KMS-11 (cell line): ENCODE measurements around the gene PKD1L1.

Experiments
- H2AFZ ChIP-seq: fragments of 200-600 bp; sonication (generic); 2 replicates; pipeline ENCODE4 v1.6.1; 2016; ENCODE audit warnings: antibody characterized with exemption, mixed run types, low read depth
- H3K27ac ChIP-seq: fragments of 200-600 bp; sonication (generic); 2 replicates; pipeline ENCODE4 v1.6.1; 2016; ENCODE audit warnings: mild to moderate bottlenecking, mixed run types
- H3K27me3 ChIP-seq: fragments of 200-600 bp; sonication (generic); 2 replicates; pipeline ENCODE4 v1.6.1; 2017; ENCODE audit warnings: mild to moderate bottlenecking, low read depth, mixed run types, moderate library complexity; ENCODE audit not compliant: insufficient read depth
- H3K36me3 ChIP-seq: fragments of 200-600 bp; sonication (generic); 2 replicates; pipeline ENCODE4 v1.6.1; 2017; ENCODE audit warnings: mild to moderate bottlenecking, mixed run types; ENCODE audit not compliant: insufficient read depth
- H3K4me1 ChIP-seq: fragments of 200-600 bp; sonication (generic); 2 replicates; pipeline ENCODE4 v1.6.1; 2016; ENCODE audit warnings: mild to moderate bottlenecking, low read depth, mixed run types; ENCODE audit not compliant: poor library complexity, severe bottlenecking
- H3K4me2 ChIP-seq: fragments of 200-600 bp; sonication (generic); 2 replicates; pipeline ENCODE4 v1.7.0; 2016; ENCODE audit warnings: mild to moderate bottlenecking, mixed run types
- H3K4me3 ChIP-seq: fragments of 200-600 bp; sonication (generic); IDR thresholded peaks from 2 replicates; pipeline ENCODE4 v1.6.1; 2017; ENCODE audit warnings: low read depth, low read length, mixed read lengths; ENCODE audit not compliant: insufficient read depth
- H3K79me2 ChIP-seq: fragments of 200-600 bp; sonication (generic); 2 replicates; pipeline ENCODE4 v1.6.1; 2016; ENCODE audit warnings: low read depth, mixed run types; ENCODE audit not compliant: insufficient read depth
- H3K9ac ChIP-seq: fragments of 200-600 bp; sonication (generic); 2 replicates; pipeline ENCODE4 v1.6.1; 2016; ENCODE audit warnings: mild to moderate bottlenecking, mixed run types
- H4K20me1 ChIP-seq: fragments of 200-600 bp; sonication (generic); 2 replicates; pipeline ENCODE4 v1.6.1; 2016; ENCODE audit warnings: mild to moderate bottlenecking, mixed run types; ENCODE audit not compliant: insufficient read depth
- CTCF ChIP-seq: fragments of 200-600 bp; sonication (generic); conservative IDR thresholded peaks from 2 replicates; pipeline ENCODE4 v1.6.1; 2017; ENCODE audit warnings: low read depth, mild to moderate bottlenecking, antibody characterized with exemption, low read length, moderate library complexity, mixed read lengths

Gene PKD1L1

GRCh38 chr7:47915616-47915976 lies 32.7 kb downstream of the PKD1L1 start:
- Histone ChIP-seq H3K79me2 (no peaks in the 10 kb centered on the region), H3K27me3 (no peaks in the 10 kb centered on the region), H3K4me1 (no peaks in the 10 kb centered on the region), H4K20me1 (no peaks in the 10 kb centered on the region), H3K4me3 (no peak overlapping the region), H3K4me2 (no peak overlapping the region), H3K9ac (no peak overlapping the region), H3K36me3 (no peaks in the 10 kb centered on the region), H3K27ac (no peak overlapping the region), H2AFZ (no peak overlapping the region)
- TF ChIP-seq CTCF = no peak

- Histone ChIP-seq H3K4me1 (no peaks in the 10 kb centered on the region), H3K27ac (no peak overlapping the region), H3K4me2 (no peak overlapping the region), H3K79me2 (no peaks in the 10 kb centered on the region), H3K9ac (no peak overlapping the region), H3K4me3 (no peak overlapping the region), H3K27me3 (no peaks in the 10 kb centered on the region), H4K20me1 (no peaks in the 10 kb centered on the region), H3K36me3 (no peaks in the 10 kb centered on the region), H2AFZ (no peak overlapping the region)
- TF ChIP-seq CTCF = no peak
Observed at GRCh38 chr7:47914717-47915615, 33.3 kb downstream of the PKD1L1 start.

GRCh38 chr7:47912332-47912731 lies 35.9 kb downstream of the PKD1L1 start:
- no peak for TF ChIP-seq CTCF
- H3K4me2 ChIP-seq = no peak overlapping the region
- H3K27ac ChIP-seq = no peak overlapping the region
- H3K4me3 ChIP-seq = no peak overlapping the region
- H4K20me1 ChIP-seq = no peaks in the 10 kb centered on the region
- H3K36me3 ChIP-seq = no peaks in the 10 kb centered on the region
- no peak overlapping the region for H2AFZ ChIP-seq
- no peaks in the 10 kb centered on the region for H3K27me3 ChIP-seq
- no peaks in the 10 kb centered on the region for H3K79me2 ChIP-seq
- no peak overlapping the region for H3K9ac ChIP-seq
- H3K4me1 ChIP-seq = no peaks in the 10 kb centered on the region

DNA sequence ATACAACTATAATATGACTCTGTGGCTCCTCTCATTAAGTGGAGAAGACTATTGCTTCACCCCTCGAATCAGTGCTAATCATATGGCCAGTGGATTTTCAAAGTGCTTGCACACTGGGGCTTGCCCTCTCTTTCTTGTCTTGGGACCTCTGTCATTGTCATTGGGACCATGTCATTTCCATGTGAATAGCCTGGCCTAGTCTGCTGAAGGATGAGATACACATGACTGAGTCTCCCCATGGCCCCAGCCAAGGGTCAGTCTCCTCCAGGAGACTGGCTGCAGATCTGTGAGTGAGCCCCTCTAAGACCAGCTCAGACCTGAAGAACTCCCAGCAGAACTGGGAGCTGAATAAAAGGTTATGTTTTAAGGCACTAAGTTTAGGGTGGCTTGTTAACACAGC lies 39.5 kb downstream of the PKD1L1 start:
- Histone ChIP-seq H3K9ac (no peak overlapping the region), H3K4me1 (no peaks in the 10 kb centered on the region), H3K79me2 (no peaks in the 10 kb centered on the region), H3K27ac (no peak overlapping the region), H2AFZ (no peak overlapping the region), H3K4me2 (no peak overlapping the region), H3K36me3 (no peaks in the 10 kb centered on the region), H3K27me3 (no peaks in the 10 kb centered on the region), H4K20me1 (no peaks in the 10 kb centered on the region), H3K4me3 (no peak overlapping the region)
- no peak for TF ChIP-seq CTCF
